ENCODE measurements around the gene ADAMTSL3. TPM values are rescaled to one million over a fixed set of nuclear protein-coding genes. Genes with fewer than 3 reads are reported as not detected.

ADAMTSL3 gene
- total and polyA plus RNA-seq, 2 of the 4 experiments (the other 2 are of a cell fraction), result under 0.01 to 0.02 TPM

GRCh38 chr15:83644439-83644838 lies 9.5 kb upstream of the ADAMTSL3 start:
- H3K23ac ChIP-seq (ENCODE audit: low read depth, low read length), result no peak overlapping the region
- no peak overlapping the region for H2AK9ac ChIP-seq (replicated peaks; ENCODE audit: low read depth, low read length, poor library complexity)
- H2BK15ac ChIP-seq (ENCODE audit: low read depth, low read length), result no peak overlapping the region
- H3K27me3 ChIP-seq (ENCODE audit: control insufficient read depth, insufficient read depth, low read length), result no peaks in the 10 kb centered on the region
- DNase-seq, result no peak
- no peak overlapping the region for H3K56ac ChIP-seq (ENCODE audit: extremely low read depth, insufficient read depth, low read length)
- H3K4me1 ChIP-seq (ENCODE audit: control insufficient read depth, insufficient read depth, low read length), result no peaks in the 10 kb centered on the region
- WGBS, 2 experiments (ENCODE audit: extremely low coverage in 2 of 2, insufficient read length in 1 of 2), result 80% methylated on average over 1 of the region's 1 CpG; no CpG with 5 or more reads in 1 of the 2 experiments
- H4K91ac ChIP-seq (ENCODE audit: insufficient read depth, low read depth, low read length), result no peak overlapping the region
- H3K27ac ChIP-seq (ENCODE audit: insufficient read depth, low read length), result no peak overlapping the region
- H3K14ac ChIP-seq (replicated peaks; ENCODE audit: low read depth, low read length), result no peak overlapping the region
- ATAC-seq (ENCODE audit: low read depth), result no peak
- no peak overlapping the region for H3K4me2 ChIP-seq (ENCODE audit: low read depth, low read length)
- H3K9ac ChIP-seq (ENCODE audit: low read depth, low read length), result no peak overlapping the region
- in situ Hi-C loops (cut with MboI; ENCODE audit: low sequenced_read_pairs), result no loop called here
- BruUV-seq (replicated peaks), result no TSS peak
- no peak overlapping the region for H2AK5ac ChIP-seq (ENCODE audit: low read depth, low read length)
- intact Hi-C loops (cut with micrococcal nuclease), result no loop called here
- H3K4me3 ChIP-seq (ENCODE audit: insufficient read depth, low read depth, low read length), result no peak overlapping the region
- no peak overlapping the region for H4K5ac ChIP-seq (ENCODE audit: low read depth, low read length)
- dilution Hi-C loops (cut with HindIII; ENCODE audit: low sequenced_read_pairs, unreplicated experiment), result no loop called here
- H3K9me1 ChIP-seq (ENCODE audit: insufficient read depth, low read length), result no peaks in the 10 kb centered on the region
- H3K79me1 ChIP-seq (ENCODE audit: low read depth in 1 of 2, low read length in 2 of 2), result no peaks in the 10 kb centered on the region
- H3K9me3 ChIP-seq (ENCODE audit: control insufficient read depth, insufficient read depth, low read length), result peaks cover 6% of the 10 kb centered on the region
- H2AFZ ChIP-seq (replicated peaks; ENCODE audit: low read length, poor library complexity), result no peak overlapping the region
- no peak for TF ChIP-seq USF2 (IDR thresholded peaks at IDR 0.05; ENCODE audit: low read depth, low read length)
- TF ChIP-seq RAD21 (IDR thresholded peaks at IDR 0.05; ENCODE audit: low read length), result no peak
- no peak for TF ChIP-seq BHLHE40 (IDR thresholded peaks at IDR 0.05; ENCODE audit: low read depth, low read length)
- TF ChIP-seq CEBPB (IDR thresholded peaks at IDR 0.05; ENCODE audit: low read depth, low read length), result no peak
- no peak for TF ChIP-seq FOS (IDR thresholded peaks at IDR 0.05; ENCODE audit: low read depth, low read length)
- no peak for TF ChIP-seq SMC3 (IDR thresholded peaks at IDR 0.05; ENCODE audit: low read depth, low read length)
- no peak for TF ChIP-seq NFE2L2 (IDR thresholded peaks at IDR 0.05; ENCODE audit: low read depth, low read length)
- TF ChIP-seq MAZ (IDR thresholded peaks at IDR 0.05; ENCODE audit: borderline replicate concordance, low read depth, low read length), result no peak
- no peak for TF ChIP-seq RFX5 (IDR thresholded peaks at IDR 0.05; ENCODE audit: low read depth, low read length)
- no peak for TF ChIP-seq CHD1 (IDR thresholded peaks at IDR 0.05; ENCODE audit: low read depth, low read length)
- TF ChIP-seq POLR2A (IDR thresholded peaks at IDR 0.05; ENCODE audit: low read depth, low read length), result no peak
- no peak for TF ChIP-seq RCOR1 (IDR thresholded peaks at IDR 0.05; ENCODE audit: insufficient replicate concordance, low read length)
- no peak overlapping the region for H2BK120ac ChIP-seq (ENCODE audit: low read depth, low read length)
- no peak overlapping the region for H3K18ac ChIP-seq (ENCODE audit: low read depth, low read length)
- ChIA-PET CTCF (no interaction called here), POLR2A (ENCODE audit: unreplicated experiment) (no interaction called here)
- no peak overlapping the region for H4K8ac ChIP-seq (ENCODE audit: low read depth in 2 of 2, low read length in 2 of 2)
- H3K4ac ChIP-seq (ENCODE audit: low read depth, low read length), result no peak overlapping the region
- H2BK5ac ChIP-seq (ENCODE audit: low read depth, low read length, poor library complexity, severe bottlenecking), result no peak overlapping the region
- H4K20me1 ChIP-seq (ENCODE audit: insufficient read depth, low read length), result no peaks in the 10 kb centered on the region
- no peak overlapping the region for H2BK20ac ChIP-seq (ENCODE audit: low read depth, low read length)
- no peaks in the 10 kb centered on the region for H3K36me3 ChIP-seq (ENCODE audit: control insufficient read depth, insufficient read depth, low read length)
